ENCODE measurements around the gene SEMA6B. TPM values are rescaled to one million over a fixed set of nuclear protein-coding genes. Genes with fewer than 3 reads are reported as not detected.

SEMA6B gene
- total and polyA plus RNA-seq, 2 donors (not counting 1 experiment from before 2014, with no cell fraction given) = 0.42 TPM; not detected in 1

DNA sequence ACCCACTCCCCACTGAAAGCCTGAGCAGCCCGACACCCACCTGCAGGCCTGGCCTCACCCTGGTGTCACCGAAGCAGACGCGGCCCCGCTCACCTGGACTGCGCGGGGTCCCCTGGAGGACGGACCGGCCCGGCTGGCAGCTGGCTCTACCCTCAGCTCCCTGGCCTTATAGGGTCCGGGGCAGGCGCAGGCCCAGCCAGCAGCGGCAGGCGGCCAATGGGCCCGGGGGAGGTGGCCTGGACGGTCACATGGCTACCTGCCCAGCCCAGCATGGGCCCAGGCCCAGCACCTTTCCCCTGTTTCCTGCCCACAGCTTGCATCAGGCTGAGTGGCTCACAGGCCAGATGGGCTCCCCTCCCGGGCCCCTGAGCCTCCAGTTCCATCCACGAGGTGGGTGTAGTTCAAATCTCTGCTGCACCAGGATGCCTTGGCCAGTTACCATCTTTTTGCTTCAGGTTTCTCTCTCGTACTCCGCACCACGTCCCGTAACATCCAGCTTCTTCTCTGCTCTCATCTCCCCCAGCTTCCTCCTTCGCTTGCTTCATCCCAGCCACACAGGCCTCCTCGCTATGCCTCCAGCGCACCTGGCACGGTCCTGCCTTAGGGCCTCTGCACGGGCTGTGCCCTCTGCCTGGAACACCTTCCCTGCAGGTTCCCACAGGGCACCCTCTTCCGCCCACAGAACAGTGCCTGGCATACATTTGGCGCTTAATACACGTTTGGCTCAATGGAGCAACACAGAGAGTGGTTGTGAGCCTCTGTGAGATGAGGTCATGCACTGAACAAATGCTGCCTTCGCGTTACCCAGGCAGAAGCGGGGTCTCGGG is 40.9 kb downstream of the SEMA6B start, which contains the start of gene PLIN4:
TSS of gene PLIN4 (minus strand) at position 142 of the 827 bp plus-strand sequence. CDS start 214 bp downstream, outside the sequence.
- H3K4me1 ChIP-seq (ENCODE audit: control insufficient read depth in 2 of 2, insufficient read depth in 2 of 2, low read length in 2 of 2) = no peaks in the 10 kb centered on the region
- no peaks in the 10 kb centered on the region for H3K36me3 ChIP-seq (replicated peaks in 1 of 2; ENCODE audit: control extremely low read depth in 1 of 2, control insufficient read depth in 1 of 2, extremely low read depth in 1 of 2, insufficient read depth in 2 of 2, low read length in 1 of 2)
- 85% methylated on average over 30 of the region's 34 CpGs for WGBS (ENCODE audit: insufficient coverage)
- Mint-ChIP-seq H3K27me3 (peaks cover 3% of the 10 kb centered on the region), H3K4me3 (no peak within 1 kb of the TSS), H3K4me1 (no peaks in the 10 kb centered on the region), H3K27ac (no peak within 1 kb of the TSS), H3K9me3 (ENCODE audit: insufficient read depth) (no peaks in the 10 kb centered on the region)
- no peak within 1 kb of the TSS for H2AFZ ChIP-seq (ENCODE audit: insufficient read depth, low read depth, low read length, poor library complexity, severe bottlenecking)
- ATAC-seq (ENCODE audit: low read depth) (no peak), DNase-seq (no peak)
- ChIA-PET CTCF (no interaction called here), POLR2A (no interaction called here)
- H3K9me3 ChIP-seq (ENCODE audit: control extremely low read depth in 1 of 3, control insufficient read depth in 2 of 3, insufficient read depth in 1 of 3, low read length in 2 of 3) = peaks cover 0 to 14% (median 0%) of the 10 kb centered on the region in 3 donors
- H3K79me2 ChIP-seq (ENCODE audit: control insufficient read depth, insufficient read depth, low read length) = no peaks in the 10 kb centered on the region
- no peak within 1 kb of the TSS for H3K9ac ChIP-seq (ENCODE audit: low read length)
- no peak within 1 kb of the TSS for H3K4me2 ChIP-seq (replicated peaks; ENCODE audit: low read depth, low read length, poor library complexity, severe bottlenecking)
- H3K27ac ChIP-seq (ENCODE audit: low read length in 2 of 2) = no peak within 1 kb of the TSS
- no peak for TF ChIP-seq EZH2 (IDR thresholded peaks at IDR 0.05; ENCODE audit: borderline replicate concordance, insufficient read depth, low read depth, low read length, poor library complexity, severe bottlenecking)
- TF ChIP-seq, protein P1, sequence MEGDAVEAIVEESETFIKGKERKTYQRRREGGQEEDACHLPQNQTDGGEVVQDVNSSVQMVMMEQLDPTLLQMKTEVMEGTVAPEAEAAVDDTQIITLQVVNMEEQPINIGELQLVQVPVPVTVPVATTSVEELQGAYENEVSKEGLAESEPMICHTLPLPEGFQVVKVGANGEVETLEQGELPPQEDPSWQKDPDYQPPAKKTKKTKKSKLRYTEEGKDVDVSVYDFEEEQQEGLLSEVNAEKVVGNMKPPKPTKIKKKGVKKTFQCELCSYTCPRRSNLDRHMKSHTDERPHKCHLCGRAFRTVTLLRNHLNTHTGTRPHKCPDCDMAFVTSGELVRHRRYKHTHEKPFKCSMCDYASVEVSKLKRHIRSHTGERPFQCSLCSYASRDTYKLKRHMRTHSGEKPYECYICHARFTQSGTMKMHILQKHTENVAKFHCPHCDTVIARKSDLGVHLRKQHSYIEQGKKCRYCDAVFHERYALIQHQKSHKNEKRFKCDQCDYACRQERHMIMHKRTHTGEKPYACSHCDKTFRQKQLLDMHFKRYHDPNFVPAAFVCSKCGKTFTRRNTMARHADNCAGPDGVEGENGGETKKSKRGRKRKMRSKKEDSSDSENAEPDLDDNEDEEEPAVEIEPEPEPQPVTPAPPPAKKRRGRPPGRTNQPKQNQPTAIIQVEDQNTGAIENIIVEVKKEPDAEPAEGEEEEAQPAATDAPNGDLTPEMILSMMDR (IDR thresholded peaks at IDR 0.05) = no peak
- no peaks in the 10 kb centered on the region for H4K20me1 ChIP-seq (ENCODE audit: control insufficient read depth, insufficient read depth, low read length, poor library complexity, severe bottlenecking)
- H3K27me3 ChIP-seq (replicated peaks in 1 of 4; ENCODE audit: control extremely low read depth in 1 of 4, control insufficient read depth in 3 of 4, insufficient read depth in 4 of 4, low read length in 3 of 4) = peaks cover 0 to 2% (median 0%) of the 10 kb centered on the region in 4 experiments
- no peak within 1 kb of the TSS for H3K4me3 ChIP-seq (ENCODE audit: control extremely low read depth in 1 of 5, extremely low read depth in 1 of 5, insufficient read depth in 1 of 5, low read depth in 2 of 5, low read length in 4 of 5)
- intact Hi-C loops (cut with micrococcal nuclease) = no loop called here

DNA sequence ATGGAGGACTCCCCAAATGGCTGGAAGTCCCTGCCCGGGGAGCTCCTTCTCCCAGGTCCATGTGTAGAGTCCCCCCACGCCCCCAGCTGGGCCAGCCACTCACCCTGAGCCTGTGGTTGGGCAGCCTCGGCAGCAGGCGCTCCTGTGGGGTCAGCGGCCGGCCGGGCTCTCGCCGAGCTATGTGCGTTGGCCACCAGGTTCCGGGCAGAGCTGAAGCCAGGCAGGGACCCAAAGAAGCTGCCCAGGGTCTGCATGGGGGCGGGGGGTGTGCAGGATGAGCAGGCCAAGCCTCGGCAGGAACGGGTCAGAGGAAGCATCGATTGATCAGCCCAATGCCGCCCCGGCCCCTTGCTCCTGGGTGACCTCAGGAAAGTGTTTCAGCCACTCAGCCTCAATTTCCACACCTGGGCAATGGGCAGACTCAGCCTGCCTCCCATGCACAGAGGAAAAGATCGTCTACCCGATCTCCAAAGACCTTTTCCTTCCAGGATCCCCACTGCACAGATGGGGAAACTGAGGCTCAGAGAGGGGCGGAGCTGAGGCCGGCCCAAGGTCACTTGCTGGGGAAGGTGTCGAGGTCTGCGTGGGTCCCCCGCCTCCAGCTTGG is 41.9 kb downstream of the SEMA6B start:
- TF ChIP-seq, protein P1 (IDR thresholded peaks at IDR 0.05) = no peak
- TF ChIP-seq EZH2 (IDR thresholded peaks at IDR 0.05; ENCODE audit: borderline replicate concordance, insufficient read depth, low read depth, low read length, poor library complexity, severe bottlenecking) = no peak
- H2AFZ ChIP-seq (ENCODE audit: insufficient read depth, low read depth, low read length, poor library complexity, severe bottlenecking) = no peak overlapping the region
- no peaks in the 10 kb centered on the region for H3K4me1 ChIP-seq (ENCODE audit: control insufficient read depth in 2 of 2, insufficient read depth in 2 of 2, low read length in 2 of 2)
- ATAC-seq (ENCODE audit: low read depth) = no peak
- Mint-ChIP-seq H3K4me3 (no peak overlapping the region), H3K27ac (no peak overlapping the region), H3K9me3 (ENCODE audit: insufficient read depth) (no peaks in the 10 kb centered on the region), H3K27me3 (peaks cover 3% of the 10 kb centered on the region), H3K4me1 (no peaks in the 10 kb centered on the region)
- no peaks in the 10 kb centered on the region for H4K20me1 ChIP-seq (ENCODE audit: control insufficient read depth, insufficient read depth, low read length, poor library complexity, severe bottlenecking)
- no peak for DNase-seq
- H3K36me3 ChIP-seq (replicated peaks in 1 of 2; ENCODE audit: control extremely low read depth in 1 of 2, control insufficient read depth in 1 of 2, extremely low read depth in 1 of 2, insufficient read depth in 2 of 2, low read length in 1 of 2) = no peaks in the 10 kb centered on the region
- H3K4me3 ChIP-seq (ENCODE audit: control extremely low read depth in 1 of 5, extremely low read depth in 1 of 5, insufficient read depth in 1 of 5, low read depth in 2 of 5, low read length in 4 of 5) = no peak overlapping the region
- WGBS (ENCODE audit: insufficient coverage) = 84% methylated on average over 24 of the region's 24 CpGs
- POLR2A ChIA-PET = no interaction called here
- no peak overlapping the region for H3K27ac ChIP-seq (ENCODE audit: low read length in 2 of 2)
- peaks cover 0 to 2% (median 0%) of the 10 kb centered on the region in 4 experiments for H3K27me3 ChIP-seq (replicated peaks in 1 of 4; ENCODE audit: control extremely low read depth in 1 of 4, control insufficient read depth in 3 of 4, insufficient read depth in 4 of 4, low read length in 3 of 4)
- no peak overlapping the region for H3K4me2 ChIP-seq (replicated peaks; ENCODE audit: low read depth, low read length, poor library complexity, severe bottlenecking)
- no peaks in the 10 kb centered on the region for H3K79me2 ChIP-seq (ENCODE audit: control insufficient read depth, insufficient read depth, low read length)
- peaks cover 0 to 14% (median 0%) of the 10 kb centered on the region in 3 donors for H3K9me3 ChIP-seq (ENCODE audit: control extremely low read depth in 1 of 3, control insufficient read depth in 2 of 3, insufficient read depth in 1 of 3, low read length in 2 of 3)
- no peak overlapping the region for H3K9ac ChIP-seq (ENCODE audit: low read length)
- CTCF ChIA-PET = interaction anchor here (0.8 to 1.5 kb wide), 2 partner anchors 9 to 153 kb away, joined by 3 read pairs; partner anchors contain the start of gene MYDGF
- intact Hi-C loops (cut with micrococcal nuclease) = no loop called here

Measured in B cell (primary cell).